ENCODE measurements around the gene NPAS4. TPM values are rescaled to one million over a fixed set of nuclear protein-coding genes. Genes with fewer than 3 reads are reported as not detected.

NPAS4 gene
- total RNA-seq, 1 experiment from 2014 or later, result 1.6 TPM

GRCh38 chr11:66448523-66448922 lies 27.7 kb downstream of the NPAS4 start:
- H2BK12ac ChIP-seq (ENCODE audit: insufficient read length, low read depth, low read length), result no peak overlapping the region
- no CpG with 5 or more reads among the region's 4 CpGs for WGBS (ENCODE audit: extremely low coverage, insufficient read length, low lambda C conversion rate)
- H2AK5ac ChIP-seq (ENCODE audit: insufficient read length, low read length), result no peak overlapping the region

More at GRCh38 chr11:66448523-66448922, 27.7 kb downstream of the NPAS4 start:
- H2BK15ac ChIP-seq (ENCODE audit: low read depth, low read length), result no peak overlapping the region
- Mint-ChIP-seq H3K4me3 (no peak overlapping the region), H3K27me3 (ENCODE audit: low read depth) (peaks cover 8% of the 10 kb centered on the region), H3K9me3 (peaks cover 8 to 20% of the 10 kb centered on the region in 2 experiments), H3K36me3 (ENCODE audit: insufficient read depth in 1 of 3, low read depth in 3 of 3) (peaks cover 2 to 18% (median 6%) of the 10 kb centered on the region in 3 experiments; a peak in 3 of 7 replicates), H3K27ac (no peak overlapping the region), H3K4me1 (peaks cover 32 to 37% of the 10 kb centered on the region in 2 experiments)
- no peaks in the 10 kb centered on the region for H3K23me2 ChIP-seq (ENCODE audit: insufficient read length, low read depth, low read length, poor library complexity, severe bottlenecking)
- no peak overlapping the region for H3T11ph ChIP-seq (ENCODE audit: low read length)
- no peak overlapping the region for H2AFZ ChIP-seq (ENCODE audit: low read length)
- no peaks in the 10 kb centered on the region for H3K4me1 ChIP-seq (ENCODE audit: insufficient read depth, low read length)
- no peak overlapping the region for H3K9ac ChIP-seq (ENCODE audit: extremely low read depth, insufficient read length, low read length)
- H3K27me3 ChIP-seq (ENCODE audit: insufficient read depth, low read length), result no peaks in the 10 kb centered on the region
- no peaks in the 10 kb centered on the region for H3K79me1 ChIP-seq (ENCODE audit: insufficient read depth, low read depth, low read length, poor library complexity, severe bottlenecking)
- no peak overlapping the region for H2BK20ac ChIP-seq (ENCODE audit: low read depth, low read length, poor library complexity, severe bottlenecking)
- H2BK5ac ChIP-seq (ENCODE audit: insufficient read length, low read length), result no peak overlapping the region
- H3K4ac ChIP-seq (ENCODE audit: low read depth, low read length), result no peak overlapping the region
- no peak for DNase-seq
- H4K5ac ChIP-seq (ENCODE audit: insufficient read length, low read depth, low read length), result no peak overlapping the region
- peaks cover 16% of the 10 kb centered on the region for H3K9me3 ChIP-seq (ENCODE audit: control insufficient read depth, low read depth, low read length)
- H4K91ac ChIP-seq (ENCODE audit: insufficient read length, low read depth, low read length), result no peak overlapping the region
- TF ChIP-seq CTCF (conservative IDR thresholded peaks at IDR 0.05), result no peak
- H3K56ac ChIP-seq (ENCODE audit: insufficient read length, low read depth, low read length), result no peak overlapping the region
- H3K18ac ChIP-seq (ENCODE audit: insufficient read length, low read depth, low read length), result no peak overlapping the region
- no peak overlapping the region for H3K27ac ChIP-seq (ENCODE audit: insufficient read length, low read depth, low read length)
- no peak overlapping the region for H3K4me2 ChIP-seq (ENCODE audit: insufficient read depth, insufficient read length, low read length)
- no peak overlapping the region for H3K14ac ChIP-seq (ENCODE audit: insufficient read depth, low read length)
- H4K20me1 ChIP-seq (ENCODE audit: control insufficient read depth, insufficient read depth, insufficient read length), result no peaks in the 10 kb centered on the region
- H3K79me2 ChIP-seq (ENCODE audit: insufficient read depth, low read length), result no peaks in the 10 kb centered on the region
- no peak overlapping the region for H3K23ac ChIP-seq (ENCODE audit: insufficient read length, low read depth, low read length)
- H2BK120ac ChIP-seq (ENCODE audit: low read depth, low read length, poor library complexity, severe bottlenecking), result no peak overlapping the region
- H4K8ac ChIP-seq (replicated peaks; ENCODE audit: insufficient read length, low read depth, low read length), result no peak overlapping the region
